ENCODE results near the gene PCED1B.

- no peak for TF ChIP-seq CTCF (IDR thresholded peaks at IDR 0.05; ENCODE audit: low read depth, low read length)
- TF ChIP-seq POLR2A (IDR thresholded peaks at IDR 0.05; ENCODE audit: extremely low read depth, insufficient read length), result no peak
- no peak for TF ChIP-seq MAX (IDR thresholded peaks at IDR 0.05; ENCODE audit: low read depth, low read length)
Measured at GRCh38 chr12:47120736-47121135, 41.3 kb downstream of the PCED1B start.
